A549 (cell line): ENCODE measurements around the gene METTL25B. TPM values are rescaled to one million over a fixed set of nuclear protein-coding genes. Genes with fewer than 3 reads are reported as not detected.

Experiments
- ATAC-seq, 2 experiments: fragments of 200-7000 bp in 1 of 2; fragments of >200 bp in 1 of 2; cut with Nextera tagmentation in 1 of 2; cut with Tn5 transposase in 1 of 2; 3 replicates each; pipeline versions ENCODE4 v1.8.0 to v1.9.1; 2018 to 2020; ENCODE audit warnings: mild to moderate bottlenecking in 1 of 2, moderate library complexity in 1 of 2
- CTCF ChIA-PET: fragments of 300-600 bp; sonication (Branson Sonifier 250); formaldehyde crosslinking; extraction: SDS; loops from one replicate; lab custom pipeline; 2021; ENCODE audit warnings: antibody characterized with exemption, inconsistent platforms; lab: Yijun Ruan, JAX
- POLR2A ChIA-PET: fragments of 350-600 bp; formaldehyde crosslinking; extraction: SDS; loops from one replicate; lab custom pipeline; 2021; ENCODE audit warnings: antibody characterized with exemption, inconsistent platforms; lab: Yijun Ruan, JAX
- DNase-seq, 2 experiments: peaks; one replicate each; pipeline versions ENCODE4 v3.0.0 to v3.0.0-alpha.2; 2011 to 2016; ENCODE audit warnings: low read depth in 1 of 2, low spot score in 1 of 2
- FAIRE-seq: peaks from 2 replicates; lab custom pipeline; 2011; peaks lifted over from hg19 to GRCh38; lab: Jason Lieb, UNC
- H3K27ac ChIP-seq, 2 experiments: fragments of >200 bp; sonication (Bioruptor Twin); formaldehyde crosslinking; 3 replicates each; pipeline ENCODE4 v1.5.1; 2016 to 2017
- H3K4me1 ChIP-seq: fragments of >200 bp; sonication (Bioruptor Twin); formaldehyde crosslinking; 3 replicates; pipeline ENCODE4 v1.6.1; 2016
- H3K4me2 ChIP-seq: fragments of >200 bp; sonication (Bioruptor Twin); formaldehyde crosslinking; 3 replicates; pipeline ENCODE4 v1.6.1; 2016
- H3K4me3 ChIP-seq: fragments of >200 bp; sonication (Bioruptor Twin); formaldehyde crosslinking; 3 replicates; pipeline ENCODE4 v1.5.1; 2016
- H3K9me3 ChIP-seq: fragments of >200 bp; sonication (Bioruptor Twin); formaldehyde crosslinking; 3 replicates; pipeline ENCODE4 v1.6.1; 2016
- ATOH8 ChIP-seq: fragments of 250-450 bp; sonication (Bioruptor Pico); IDR thresholded peaks from 2 replicates; pipeline ENCODE4 v1.5.0; 2020; ENCODE audit warnings: low read depth, mild to moderate bottlenecking, moderate library complexity
- BCL3 ChIP-seq: fragments of >200 bp; sonication (Bioruptor Twin); formaldehyde crosslinking; IDR thresholded peaks from 3 replicates; pipeline ENCODE4 v1.6.1; 2016
- CBX8 ChIP-seq: fragments of 200-600 bp; sonication (generic); IDR thresholded peaks from 2 replicates; pipeline ENCODE4 v1.6.1; 2016
- CHD2 ChIP-seq: fragments of 150-350 bp; IDR thresholded peaks from 2 replicates; pipeline ENCODE4 v1.6.1; 2014; ENCODE audit warnings: low read length; ENCODE audit not compliant: partially characterized antibody
- ELK1 ChIP-seq: fragments of 150-350 bp; IDR thresholded peaks from 2 replicates; pipeline ENCODE4 v1.6.1; 2014; ENCODE audit warnings: low read depth, mild to moderate bottlenecking, low read length
- EP300 ChIP-seq, 2 experiments: fragments of >200 bp; sonication (Bioruptor Twin); formaldehyde crosslinking; IDR thresholded peaks; 2 replicates in 1 of 2; 3 replicates in 1 of 2; pipeline ENCODE4 v1.6.1; 2016 to 2017
- FOSB ChIP-seq: fragments of 250-450 bp; sonication (Bioruptor Pico); IDR thresholded peaks from 2 replicates; pipeline ENCODE4 v1.5.0; 2020; ENCODE audit warnings: mild to moderate bottlenecking, moderate library complexity
- FOSL2 ChIP-seq, 2 experiments: fragments of 450-650 bp in 1 of 2; fragments of >200 bp in 1 of 2; sonication (Bioruptor Twin) in 1 of 2; formaldehyde crosslinking; IDR thresholded peaks; 2 replicates each; pipeline versions ENCODE4 v1.5.0 to v1.6.1; 2016 to 2020; ENCODE audit warnings: mild to moderate bottlenecking in 1 of 2, moderate library complexity in 1 of 2
- HOXB13 ChIP-seq: fragments of 250-450 bp; sonication (Bioruptor Pico); IDR thresholded peaks from 2 replicates; pipeline ENCODE4 v1.5.0; 2020; ENCODE audit warnings: low read depth, mild to moderate bottlenecking, moderate library complexity
- JUNB ChIP-seq: fragments of >200 bp; sonication (Bioruptor Twin); formaldehyde crosslinking; IDR thresholded peaks from 2 replicates; pipeline ENCODE4 v1.6.1; 2016
- KDM1A ChIP-seq: fragments of 200-600 bp; sonication (generic); IDR thresholded peaks from 2 replicates; pipeline ENCODE4 v1.6.1; 2016; ENCODE audit warnings: low read depth, mild to moderate bottlenecking
- KDM5A ChIP-seq: fragments of 200-600 bp; sonication (generic); IDR thresholded peaks from 2 replicates; pipeline ENCODE4 v1.6.1; 2016; ENCODE audit warnings: antibody characterized with exemption, mild to moderate bottlenecking
- NFE2L2 ChIP-seq: fragments of 150-350 bp; conservative IDR thresholded peaks from 2 replicates; pipeline ENCODE4 v1.6.1; 2014; ENCODE audit warnings: low read length
- NPAS2 ChIP-seq: fragments of 250-450 bp; sonication (Bioruptor Pico); IDR thresholded peaks from 2 replicates; pipeline ENCODE4 v1.8.0; 2022; ENCODE audit warnings: mild to moderate bottlenecking, moderate library complexity, borderline replicate concordance
- PBX3 ChIP-seq: IDR thresholded peaks from 2 replicates; pipeline ENCODE4 v1.6.1; 2012
- PHF8 ChIP-seq: fragments of 200-600 bp; sonication (generic); IDR thresholded peaks from 2 replicates; pipeline ENCODE4 v1.6.1; 2016; ENCODE audit warnings: low read depth, mild to moderate bottlenecking, antibody characterized with exemption, moderate library complexity, borderline replicate concordance
- POLR2A ChIP-seq: IDR thresholded peaks from 2 replicates; pipeline ENCODE4 v1.6.1; 2012; ENCODE audit warnings: mild to moderate bottlenecking, low read length
- POLR2AphosphoS2 ChIP-seq: conservative IDR thresholded peaks from 2 replicates; pipeline ENCODE4 v1.6.1; 2012; ENCODE audit warnings: low read length, improper control_type of control experiment, inconsistent platforms
- RAD21 ChIP-seq, 2 experiments: fragments of >200 bp in 1 of 2; sonication (Bioruptor Twin) in 1 of 2; formaldehyde crosslinking in 1 of 2; IDR thresholded peaks in 1 of 2; conservative IDR thresholded peaks in 1 of 2; 2 replicates in 1 of 2; 3 replicates in 1 of 2; pipeline ENCODE4 v1.6.1; 2012 to 2018; ENCODE audit warnings: inconsistent platforms in 1 of 2
- RARB ChIP-seq: fragments of 250-450 bp; sonication (Bioruptor Pico); IDR thresholded peaks from 2 replicates; pipeline ENCODE4 v1.8.0; 2021; ENCODE audit warnings: mild to moderate bottlenecking, moderate library complexity
- RFX5 ChIP-seq: fragments of 450-650 bp; IDR thresholded peaks from 2 replicates; pipeline ENCODE4 v1.7.1; 2014; ENCODE audit warnings: antibody characterized with exemption, mild to moderate bottlenecking, moderate library complexity
- RNF2 ChIP-seq: fragments of 200-600 bp; sonication (generic); IDR thresholded peaks from 2 replicates; pipeline ENCODE4 v1.6.1; 2016; ENCODE audit warnings: low read depth, mild to moderate bottlenecking, antibody characterized with exemption, moderate library complexity, borderline replicate concordance
- SMC3 ChIP-seq: fragments of >200 bp; sonication (Bioruptor Twin); formaldehyde crosslinking; IDR thresholded peaks from 3 replicates; pipeline ENCODE4 v1.6.1; 2018; ENCODE audit warnings: inconsistent platforms
- SREBF2 ChIP-seq: fragments of 450-650 bp; IDR thresholded peaks from 2 replicates; pipeline ENCODE4 v1.6.1; 2014; ENCODE audit warnings: mild to moderate bottlenecking, moderate library complexity
- ZFP36 ChIP-seq: fragments of 450-650 bp; IDR thresholded peaks from 2 replicates; pipeline ENCODE4 v1.6.1; 2014; ENCODE audit warnings: borderline replicate concordance; ENCODE audit not compliant: partially characterized antibody
- ZNF302 ChIP-seq: fragments of 250-450 bp; sonication (Bioruptor Pico); IDR thresholded peaks from 2 replicates; pipeline ENCODE4 v1.9.0; 2021; ENCODE audit warnings: inconsistent platforms, mild to moderate bottlenecking, moderate library complexity
- WGBS: methylation state at CpG from one replicate; pipeline ENCODE4 v1.1.6; 2017; ENCODE audit errors: missing lambda C conversion rate; 5-methylcytosine and 5-hydroxymethylcytosine counted together
- polyA plus RNA-seq, 4 experiments: library from polyadenylated mRNA; depleted of rRNA in 3 of 4; stranded (reverse); fragments of >200 nt; fragmentation: RNase III in 1 of 4; extraction: RNeasy Plus Mini Kit Qiagen cat#74134 plus additional on column Dnase treatment in 1 of 4; gene quantifications; 2 replicates in 3 of 4; 3 replicates in 1 of 4; pipeline ENCODE4 v1.2.3, GENCODE V29; 2011 to 2017

The METTL25B gene
- polyA plus RNA-seq, 2 of the 4 experiments (the other 2 are of a cell fraction) = 16.7 to 18.5 TPM

GRCh38 chr1:156717351-156717750 is 10.9 kb upstream of the METTL25B start:
- no peak overlapping the region for H3K4me2 ChIP-seq
- POLR2A ChIA-PET = no interaction called here
- TF ChIP-seq JUNB (no peak), RNF2 (no peak), POLR2A (no peak), PHF8 (no peak), RFX5 (no peak), FOSB (CRISPR knock-in tag) (no peak), NFE2L2 (no peak), FOSL2 (IDR thresholded peaks at IDR 0.05) (no peak), FOSL2 (CRISPR knock-in tag; IDR thresholded peaks at IDR 0.05) (no peak), HOXB13 (CRISPR knock-in tag) (no peak), POLR2AphosphoS2 (no peak), CBX8 (no peak), SMC3 (no peak), KDM5A (no peak), SREBF2 (no peak), KDM1A (no peak), ZNF302 (CRISPR knock-in tag) (no peak), BCL3 (no peak)
- TF ChIP-seq, all 56 proteins: peak for 0
- DNase-seq (no peak), ATAC-seq (no peak), FAIRE-seq (no peak)
- Histone ChIP-seq H3K4me3 (no peak overlapping the region), H3K27ac (no peak overlapping the region), H3K9me3 (no peaks in the 10 kb centered on the region), H3K4me1 (peaks cover 16% of the 10 kb centered on the region; the same call in 2 of the 3 replicates)
- CTCF ChIA-PET = interaction anchor here (1.6 to 52.1 kb wide), 3 partner anchors 1 to 59 kb away, joined by 4 to 2258 read pairs (median 2258); partner anchors contain the start of genes CRABP2, ISG20L2, METTL25B and NES
- WGBS = 94% methylated on average over 4 of the region's 4 CpGs

- FAIRE-seq (no peak), DNase-seq (no peak), ATAC-seq (no peak)
- H3K9me3 ChIP-seq = no peaks in the 10 kb centered on the region
- no peak overlapping the region for H3K27ac ChIP-seq
- H3K4me2 ChIP-seq = no peak overlapping the region
- WGBS = 92% methylated on average over 2 of the region's 2 CpGs
- ChIA-PET CTCF (interaction anchor here (0.7 to 42.3 kb wide), 7 partner anchors 14 to 139 kb away, joined by 3 to 2258 read pairs (median 5); partner anchors contain the start of genes CRABP2, NES and NTRK1), POLR2A (interaction anchor here (1.0 kb wide), 1 partner anchor 31 kb away, joined by 3 read pairs; no protein-coding TSS in a partner anchor)
- no peak overlapping the region for H3K4me3 ChIP-seq
- TF ChIP-seq PBX3 (no peak), FOSL2 (IDR thresholded peaks at IDR 0.05) (no peak), FOSL2 (CRISPR knock-in tag; IDR thresholded peaks at IDR 0.05) (no peak), NPAS2 (CRISPR knock-in tag) (no peak), ATOH8 (CRISPR knock-in tag) (no peak), ELK1 (no peak), RAD21 (conservative IDR thresholded peaks at IDR 0.05 in 1 of 2, IDR thresholded peaks at IDR 0.05 in 1 of 2) (no peak), HOXB13 (CRISPR knock-in tag) (no peak), FOSB (CRISPR knock-in tag) (no peak), CHD2 (no peak), EP300 (IDR thresholded peaks at IDR 0.05) (no peak), ZFP36 (no peak), JUNB (no peak), RARB (no peak), KDM5A (no peak), RNF2 (no peak)
- peaks cover 12% of the 10 kb centered on the region for H3K4me1 ChIP-seq
Measured at GRCh38 chr1:156721131-156721530, 7.1 kb upstream of the METTL25B start.
